ENCODE data around the gene TTC21B.
"Not testable (repeated sequence)": the region's sequence is repeated elsewhere in the genome, so short reads cannot be mapped to it uniquely, and the experiment has no call there.

TTC21B gene

DNA sequence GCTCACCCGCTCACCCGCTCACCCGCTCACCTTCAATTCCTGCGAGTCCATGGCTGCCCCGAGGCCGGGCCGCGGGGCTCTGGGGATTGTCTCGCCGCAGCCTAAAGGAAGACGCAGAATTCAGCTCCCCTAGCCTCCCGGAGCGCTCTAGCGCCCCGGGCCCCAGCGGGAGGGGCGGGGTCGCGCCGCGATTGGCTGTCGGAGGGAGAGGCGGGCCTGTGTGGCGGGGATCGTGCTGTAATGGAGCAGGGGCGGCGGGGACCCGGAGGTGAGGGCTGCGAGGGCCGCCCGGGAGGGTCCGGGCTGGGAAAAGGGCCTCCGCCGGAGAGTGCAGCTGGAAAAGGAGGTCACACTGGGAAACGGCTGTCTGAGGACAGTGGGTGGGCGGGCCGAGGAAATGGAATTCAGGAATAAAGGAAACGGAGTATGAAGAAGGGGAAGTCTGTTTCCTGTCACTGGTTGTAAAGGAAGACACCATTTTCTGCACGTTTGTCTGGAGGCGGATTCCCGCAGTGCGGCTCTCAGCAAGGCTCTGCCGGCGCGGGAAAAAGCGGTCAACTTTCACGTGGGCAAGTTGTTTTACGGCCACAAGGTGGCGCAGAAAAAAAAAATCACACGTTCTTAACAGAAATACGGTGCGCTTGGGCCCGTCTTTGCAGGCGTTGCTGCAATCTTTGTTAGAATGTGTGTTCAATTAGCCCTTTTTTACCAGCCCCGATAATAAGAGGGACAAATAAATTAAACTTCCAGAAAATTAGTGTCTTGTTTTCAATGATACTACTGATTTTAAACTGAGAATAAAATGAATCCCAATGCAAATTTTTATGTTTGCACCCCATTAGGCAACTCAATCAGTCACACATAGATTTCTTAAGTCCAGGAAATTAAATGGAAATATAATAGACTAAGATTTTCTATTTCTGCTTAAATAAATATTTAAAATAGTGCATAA is at the start of gene TTC21B:
Gene TTC21B (minus strand): TSS at position 122 of the 952 bp plus-strand sequence. CDS start 71 bp downstream, at position 51.
- DNase-seq = peak; percentile 97

- DNase-seq = no peak
Observed at GRCh38 chr2:166000401-166000800, 46.8 kb upstream of the TTC21B start.

- no peak for DNase-seq
Observed at GRCh38 chr2:165990846-165991245, 37.3 kb upstream of the TTC21B start.

GRCh38 chr2:165989851-165990250 is 36.3 kb upstream of the TTC21B start:
- DNase-seq = no peak

- DNase-seq = no peak
Observed at GRCh38 chr2:165985120-165985519, 31.5 kb upstream of the TTC21B start.

- DNase-seq = not testable (repeated sequence)
Observed at GRCh38 chr2:165972161-165972560, 18.6 kb upstream of the TTC21B start.

- no peak for DNase-seq
Observed at GRCh38 chr2:165970663-165971062, 17.1 kb upstream of the TTC21B start.

DNA sequence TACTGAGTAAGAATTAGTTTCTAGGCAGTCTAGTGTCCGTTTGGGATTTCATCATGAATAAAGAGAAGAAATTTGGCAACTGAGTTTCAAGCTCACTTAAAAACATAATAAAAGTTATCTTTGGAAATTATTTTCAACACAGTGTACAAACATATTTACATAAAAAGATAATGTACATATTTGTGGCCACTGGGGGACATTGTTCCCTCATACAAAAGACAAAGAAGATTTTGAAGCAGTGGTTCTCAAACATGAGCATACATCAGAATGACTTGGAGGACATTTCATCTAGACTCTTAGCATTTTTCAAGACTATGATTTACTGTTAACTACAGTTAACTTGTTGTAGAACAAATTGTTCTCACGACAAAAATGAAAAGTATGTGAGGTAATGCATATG is 15.7 kb upstream of the TTC21B start:
- DNase-seq = peak; percentile 23

- no peak for DNase-seq
Observed at GRCh38 chr2:165967746-165968145, 14.2 kb upstream of the TTC21B start.

- no peak for DNase-seq
Observed at GRCh38 chr2:165961818-165962217, 8.2 kb upstream of the TTC21B start.

GRCh38 chr2:165959371-165959770 is 5.8 kb upstream of the TTC21B start:
- no peak for DNase-seq

DNA sequence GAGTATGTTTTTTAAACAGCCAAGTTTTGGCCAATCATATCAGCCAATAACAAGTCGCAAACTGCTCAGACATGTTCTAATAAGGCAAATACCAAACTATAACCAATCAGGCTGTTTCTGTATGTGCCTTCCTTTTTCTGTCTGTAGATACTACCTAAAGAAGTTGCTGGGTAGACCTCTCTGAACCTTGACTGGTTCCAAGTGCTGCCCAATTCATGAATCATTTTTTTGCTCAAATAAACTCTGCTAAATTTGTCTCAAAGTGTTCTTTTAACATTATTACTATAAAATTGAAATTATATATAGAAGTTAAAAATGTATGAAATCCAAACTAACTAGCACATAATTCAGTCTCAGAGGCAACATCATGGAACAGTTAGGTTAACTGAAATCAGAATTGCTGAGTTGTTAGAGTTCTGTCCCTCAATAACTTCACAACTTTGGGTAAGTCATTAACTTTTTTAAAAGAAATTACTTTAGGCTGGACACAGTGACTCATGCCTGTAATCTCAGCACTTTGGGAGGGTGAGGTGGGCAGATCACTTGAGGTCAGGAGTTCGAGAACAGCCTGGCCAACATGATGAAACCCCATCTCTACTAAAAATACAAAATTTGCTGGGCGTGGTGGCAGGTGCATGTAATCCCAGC is 4.9 kb upstream of the TTC21B start:
- no peak for DNase-seq

- DNase-seq = no peak
Observed at GRCh38 chr2:165957030-165957675, 3.6 kb upstream of the TTC21B start.

DNA sequence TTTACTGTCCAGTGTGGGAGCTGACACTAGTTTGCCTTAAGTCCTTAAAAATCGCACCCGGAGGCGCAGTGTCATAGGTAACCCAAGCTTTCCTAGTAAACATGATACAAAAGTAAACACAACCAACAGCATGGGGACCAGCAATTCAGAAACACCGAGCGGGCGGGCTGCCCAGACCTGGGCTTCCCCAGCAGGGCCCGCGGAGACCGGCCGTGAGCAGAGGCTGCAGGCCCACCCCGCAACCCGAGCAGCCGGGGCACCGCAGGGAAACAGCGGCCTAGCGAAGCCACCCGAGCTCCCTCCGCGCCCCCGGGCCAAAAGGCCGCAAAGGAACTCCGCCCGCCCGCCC is 296 bp downstream of the TTC21B start:
- DNase-seq = peak; percentile 87

- DNase-seq = no peak
Observed at GRCh38 chr2:165952741-165953211, 800 bp downstream of the TTC21B start.

GRCh38 chr2:165952085-165952484 is 1.5 kb downstream of the TTC21B start:
- DNase-seq = no peak

DNA sequence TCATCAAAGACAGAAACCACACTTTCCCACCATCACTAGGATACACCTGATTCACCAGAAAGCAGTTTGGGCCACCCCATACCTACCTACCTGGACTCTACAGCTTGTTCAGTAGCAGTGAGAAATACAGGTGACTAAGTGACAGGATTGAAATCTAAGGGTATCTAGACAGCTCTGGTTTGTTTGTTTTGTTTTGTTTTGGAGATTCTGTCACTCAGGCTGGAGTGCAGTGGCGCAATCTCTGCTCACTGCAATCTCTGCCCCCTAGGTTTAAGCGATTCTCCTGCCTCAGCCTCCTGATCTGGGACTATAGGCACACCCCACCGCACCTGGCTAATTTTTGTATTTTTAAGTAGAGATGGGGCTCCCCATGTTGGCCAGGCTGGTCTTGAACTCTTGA is 3.1 kb downstream of the TTC21B start:
- no peak for DNase-seq

- no peak for DNase-seq
Observed at GRCh38 chr2:165941827-165942226, 11.7 kb downstream of the TTC21B start.

DNA sequence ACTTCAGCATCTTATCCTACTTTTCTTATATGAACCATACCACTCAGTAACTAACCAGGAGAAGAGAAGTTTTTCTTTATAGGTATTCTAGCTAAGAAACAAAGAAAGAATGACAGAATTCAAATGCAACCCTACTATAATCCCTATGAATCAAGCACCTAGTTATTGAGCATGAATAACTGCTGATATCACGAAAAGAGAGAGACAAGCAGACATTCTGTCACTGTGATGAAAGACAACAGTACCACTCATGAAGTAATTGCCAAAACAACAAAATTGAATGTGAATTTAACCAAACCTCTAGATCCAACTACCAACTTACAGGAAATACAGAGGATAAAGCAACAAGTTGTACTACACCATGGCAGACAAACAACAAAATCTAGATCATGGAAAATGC is 15.3 kb downstream of the TTC21B start:
- no peak for DNase-seq

DNA sequence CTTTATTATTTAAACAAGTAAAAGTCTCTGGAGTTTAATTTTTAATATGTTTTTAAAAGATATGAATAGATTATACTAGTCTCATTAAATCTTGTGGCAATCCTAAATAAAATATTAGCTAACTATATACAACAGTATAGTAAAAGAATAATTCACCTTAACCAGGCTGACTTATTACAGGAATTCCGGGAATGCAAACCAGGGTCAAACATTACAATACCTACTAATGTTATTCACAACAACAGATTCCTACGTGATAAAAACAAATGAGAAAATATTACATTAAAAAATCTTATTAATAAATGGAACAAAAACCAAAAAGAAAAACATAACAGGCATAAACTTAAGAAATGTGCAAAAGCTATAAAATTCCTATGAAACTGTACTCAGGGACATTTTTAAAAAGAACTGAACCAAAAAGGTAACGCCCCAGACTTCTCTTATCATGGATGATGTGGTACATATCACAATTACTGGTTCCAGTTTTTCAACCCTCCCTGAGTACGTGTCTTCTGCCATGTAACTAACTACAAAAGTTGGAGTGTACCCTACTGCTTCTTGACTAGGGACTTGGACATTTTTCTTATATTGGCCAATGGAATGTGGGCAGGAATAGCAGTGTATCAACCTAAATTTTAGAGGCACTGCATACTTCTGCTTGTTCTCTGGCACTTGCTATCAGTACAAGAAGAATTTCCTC is 20.2 kb downstream of the TTC21B start:
- no peak for DNase-seq

DNA sequence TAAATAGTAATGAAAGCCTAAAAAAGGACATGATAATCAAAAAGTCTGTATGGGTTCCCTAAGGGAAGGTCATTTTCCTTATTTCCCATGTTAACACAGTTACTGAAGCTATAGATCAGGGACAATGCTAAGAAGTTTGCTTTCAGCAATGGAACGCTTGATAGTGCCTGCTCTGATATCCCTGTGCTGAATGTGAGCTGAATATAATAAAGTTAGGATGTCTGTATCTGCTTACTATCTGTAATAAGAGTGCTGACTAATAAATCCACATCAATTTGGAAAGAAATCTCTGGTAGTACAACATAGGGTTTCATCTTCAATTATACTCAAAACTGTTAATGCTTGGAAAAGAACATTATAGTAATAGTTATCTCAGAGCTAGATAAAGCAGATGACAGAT is 25.8 kb downstream of the TTC21B start:
- no peak for DNase-seq

- no peak for DNase-seq
Observed at GRCh38 chr2:165927353-165927752, 26.2 kb downstream of the TTC21B start.

DNA sequence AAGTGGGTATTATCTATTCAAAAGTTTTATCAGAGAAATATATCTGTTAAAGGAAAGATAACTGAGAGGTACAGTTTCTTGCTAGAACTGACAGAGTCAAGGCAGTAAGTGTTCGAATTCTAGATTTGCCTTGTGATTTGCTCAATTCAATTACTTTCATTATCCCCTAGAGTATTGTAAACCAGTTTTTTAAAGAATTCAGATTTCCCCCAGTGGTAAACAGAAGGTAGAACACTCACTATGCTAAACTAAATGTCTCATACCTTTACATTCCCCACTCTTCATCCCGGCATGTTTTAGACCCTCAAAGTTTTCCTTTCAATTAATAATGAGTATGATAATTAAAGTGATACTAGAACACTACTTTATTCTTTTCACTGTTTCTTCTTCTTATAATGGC is 28.6 kb downstream of the TTC21B start:
- no peak for DNase-seq
